ENCODE data around the gene TRIO.
A peak's percentile ranks its signal among the peaks of the same experiment; 100 is the strongest.

TRIO gene

DNA sequence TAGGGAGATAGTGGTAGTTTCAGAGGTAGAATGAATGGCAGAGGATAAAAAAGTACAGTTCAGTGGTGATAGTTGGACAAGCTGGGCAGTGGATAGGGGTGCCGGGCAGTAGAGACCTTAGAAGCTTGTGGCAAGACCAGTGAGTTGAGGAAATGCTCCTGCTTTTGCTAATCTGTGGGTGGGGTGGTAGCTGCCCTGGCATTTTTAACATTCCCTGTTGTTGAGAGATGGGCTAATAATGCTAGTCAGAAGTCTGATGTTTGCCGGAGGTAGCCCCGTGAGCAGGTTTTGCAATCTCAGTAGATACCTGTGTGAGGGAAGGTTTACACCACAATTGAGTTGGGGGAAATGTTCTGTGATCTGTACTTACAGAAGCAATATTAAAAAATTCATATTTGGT lies 91.1 kb downstream of the TRIO start:
- no peak overlapping the region for H4K8ac ChIP-seq (ENCODE audit: low read depth, low read length)
- peaks cover 74% of the 10 kb centered on the region for H3K79me2 ChIP-seq (ENCODE audit: control insufficient read depth, insufficient read depth, low read length)
- H3K18ac ChIP-seq (ENCODE audit: low read length): no peak overlapping the region
- H2AK5ac ChIP-seq (ENCODE audit: low read length): no peak overlapping the region
- no CpG with 5 or more reads among the region's 3 CpGs for WGBS (ENCODE audit: extremely low coverage, insufficient coverage, low lambda C conversion rate)
- H3K4me3 ChIP-seq (ENCODE audit: low read length): no peak overlapping the region
- H3K36me3 ChIP-seq (ENCODE audit: control insufficient read depth, insufficient read depth, low read length): no peaks in the 10 kb centered on the region
- no peak overlapping the region for H3K4ac ChIP-seq (ENCODE audit: low read depth, low read length)
- H4K5ac ChIP-seq (ENCODE audit: low read length): no peak overlapping the region
- H3K27ac ChIP-seq (ENCODE audit: low read depth, low read length): peak overlapping the region; percentile 0
- H3K23ac ChIP-seq (ENCODE audit: low read length): no peak overlapping the region
- peak; percentile 81 for DNase-seq
- no peak overlapping the region for H3K4me2 ChIP-seq (ENCODE audit: low read length)
- H2BK120ac ChIP-seq (ENCODE audit: low read depth, low read length): no peak overlapping the region
- peaks cover 20% of the 10 kb centered on the region for H3K79me1 ChIP-seq (ENCODE audit: low read length)
- H3K4me1 ChIP-seq (ENCODE audit: control insufficient read depth, low read depth, low read length): peaks cover 20% of the 10 kb centered on the region
- H3K9ac ChIP-seq (ENCODE audit: low read length): no peak overlapping the region
- no peaks in the 10 kb centered on the region for H3K27me3 ChIP-seq (ENCODE audit: insufficient read depth, low read length, poor library complexity)
- H2BK5ac ChIP-seq (ENCODE audit: low read length): no peak overlapping the region
- H2BK15ac ChIP-seq (replicated peaks; ENCODE audit: low read depth): no peak overlapping the region
- H3K56ac ChIP-seq (ENCODE audit: low read length): no peak overlapping the region

- Histone ChIP-seq H2BK120ac (ENCODE audit: low read depth, low read length) (no peak overlapping the region), H3K4me1 (ENCODE audit: control insufficient read depth, low read depth, low read length) (peaks cover 14% of the 10 kb centered on the region), H3K27ac (ENCODE audit: low read depth, low read length) (no peak overlapping the region), H2AK5ac (ENCODE audit: low read length) (no peak overlapping the region), H3K4me3 (ENCODE audit: low read length) (no peak overlapping the region), H2BK5ac (ENCODE audit: low read length) (no peak overlapping the region), H3K56ac (ENCODE audit: low read length) (no peak overlapping the region), H3K4me2 (ENCODE audit: low read length) (no peak overlapping the region), H3K79me1 (ENCODE audit: low read length) (peaks cover 23% of the 10 kb centered on the region), H3K18ac (ENCODE audit: low read length) (no peak overlapping the region), H2BK15ac (replicated peaks; ENCODE audit: low read depth) (no peak overlapping the region), H3K79me2 (ENCODE audit: control insufficient read depth, insufficient read depth, low read length) (peaks cover 72% of the 10 kb centered on the region), H3K23ac (ENCODE audit: low read length) (no peak overlapping the region), H3K27me3 (ENCODE audit: insufficient read depth, low read length, poor library complexity) (no peaks in the 10 kb centered on the region), H4K5ac (ENCODE audit: low read length) (no peak overlapping the region), H3K36me3 (ENCODE audit: control insufficient read depth, insufficient read depth, low read length) (no peaks in the 10 kb centered on the region), H4K8ac (ENCODE audit: low read depth, low read length) (no peak overlapping the region), H3K4ac (ENCODE audit: low read depth, low read length) (no peak overlapping the region), H3K9ac (ENCODE audit: low read length) (no peak overlapping the region)
- DNase-seq: no peak
- no CpG with 5 or more reads among the region's 4 CpGs for WGBS (ENCODE audit: extremely low coverage, insufficient coverage, low lambda C conversion rate)
These were observed 92.7 kb downstream of the TRIO start for GRCh38 chr5:14235872-14236271.

DNA sequence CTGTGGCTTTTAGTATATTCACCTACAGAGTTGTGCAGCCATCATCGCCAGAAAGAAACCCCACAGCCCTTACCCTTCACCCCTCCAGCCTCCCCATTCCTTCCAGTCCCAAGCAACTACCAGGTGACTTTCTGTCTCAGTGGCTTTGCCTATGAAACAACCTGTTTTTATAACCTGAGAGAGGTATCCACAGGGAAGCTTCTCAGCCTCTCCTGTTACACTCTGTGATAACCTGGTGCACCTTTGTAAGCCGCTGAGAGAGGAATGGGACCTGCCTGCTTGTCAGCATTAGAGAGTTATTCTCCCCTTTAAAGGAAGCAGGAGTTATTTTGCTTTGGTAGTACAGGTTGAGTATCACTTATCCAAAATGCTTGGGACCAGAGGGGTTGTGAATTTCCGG lies 93.6 kb downstream of the TRIO start:
- no peak overlapping the region for H2BK120ac ChIP-seq (ENCODE audit: low read depth, low read length)
- no CpG with 5 or more reads among the region's 3 CpGs for WGBS (ENCODE audit: extremely low coverage, insufficient coverage, low lambda C conversion rate)
- no peak overlapping the region for H2BK15ac ChIP-seq (replicated peaks; ENCODE audit: low read depth)
- peak; percentile 72 for DNase-seq
- peaks cover 69% of the 10 kb centered on the region for H3K79me2 ChIP-seq (ENCODE audit: control insufficient read depth, insufficient read depth, low read length)
- H3K79me1 ChIP-seq (ENCODE audit: low read length): peaks cover 24% of the 10 kb centered on the region
- no peak overlapping the region for H3K27ac ChIP-seq (ENCODE audit: low read depth, low read length)
- no peak overlapping the region for H2AK5ac ChIP-seq (ENCODE audit: low read length)
- H4K5ac ChIP-seq (ENCODE audit: low read length): no peak overlapping the region
- no peak overlapping the region for H3K4ac ChIP-seq (ENCODE audit: low read depth, low read length)
- no peak overlapping the region for H2BK5ac ChIP-seq (ENCODE audit: low read length)
- H3K9ac ChIP-seq (ENCODE audit: low read length): no peak overlapping the region
- H3K27me3 ChIP-seq (ENCODE audit: insufficient read depth, low read length, poor library complexity): no peaks in the 10 kb centered on the region
- H3K18ac ChIP-seq (ENCODE audit: low read length): peak overlapping the region; percentile 41
- H4K8ac ChIP-seq (ENCODE audit: low read depth, low read length): no peak overlapping the region
- no peaks in the 10 kb centered on the region for H3K36me3 ChIP-seq (ENCODE audit: control insufficient read depth, insufficient read depth, low read length)
- no peak overlapping the region for H3K4me3 ChIP-seq (ENCODE audit: low read length)
- no peak overlapping the region for H3K56ac ChIP-seq (ENCODE audit: low read length)
- H3K23ac ChIP-seq (ENCODE audit: low read length): no peak overlapping the region
- H3K4me1 ChIP-seq (ENCODE audit: control insufficient read depth, low read depth, low read length): peaks cover 12% of the 10 kb centered on the region
- H3K4me2 ChIP-seq (ENCODE audit: low read length): no peak overlapping the region

GRCh38 chr5:14237317-14238086 lies 94.4 kb downstream of the TRIO start:
- H4K5ac ChIP-seq (ENCODE audit: low read length): no peak overlapping the region
- no peak overlapping the region for H3K4ac ChIP-seq (ENCODE audit: low read depth, low read length)
- peaks cover 67% of the 10 kb centered on the region for H3K79me2 ChIP-seq (ENCODE audit: control insufficient read depth, insufficient read depth, low read length)
- no peak overlapping the region for H3K4me2 ChIP-seq (ENCODE audit: low read length)
- no peak for DNase-seq
- no CpG with 5 or more reads among the region's 12 CpGs for WGBS (ENCODE audit: extremely low coverage, insufficient coverage, low lambda C conversion rate)
- no peak overlapping the region for H2BK15ac ChIP-seq (replicated peaks; ENCODE audit: low read depth)
- no peak overlapping the region for H2BK120ac ChIP-seq (ENCODE audit: low read depth, low read length)
- H4K8ac ChIP-seq (ENCODE audit: low read depth, low read length): no peak overlapping the region
- H3K9ac ChIP-seq (ENCODE audit: low read length): peak overlapping the region; percentile 11
- H3K27me3 ChIP-seq (ENCODE audit: insufficient read depth, low read length, poor library complexity): no peaks in the 10 kb centered on the region
- H3K56ac ChIP-seq (ENCODE audit: low read length): peak overlapping the region; percentile 30
- H3K36me3 ChIP-seq (ENCODE audit: control insufficient read depth, insufficient read depth, low read length): no peaks in the 10 kb centered on the region
- peaks cover 12% of the 10 kb centered on the region for H3K4me1 ChIP-seq (ENCODE audit: control insufficient read depth, low read depth, low read length)
- peak overlapping the region; percentile 79 for H2AK5ac ChIP-seq (ENCODE audit: low read length)
- H3K23ac ChIP-seq (ENCODE audit: low read length): no peak overlapping the region
- H2BK5ac ChIP-seq (ENCODE audit: low read length): no peak overlapping the region
- peaks cover 25% of the 10 kb centered on the region for H3K79me1 ChIP-seq (ENCODE audit: low read length)
- no peak overlapping the region for H3K27ac ChIP-seq (ENCODE audit: low read depth, low read length)
- no peak overlapping the region for H3K4me3 ChIP-seq (ENCODE audit: low read length)
- no peak overlapping the region for H3K18ac ChIP-seq (ENCODE audit: low read length)

DNA sequence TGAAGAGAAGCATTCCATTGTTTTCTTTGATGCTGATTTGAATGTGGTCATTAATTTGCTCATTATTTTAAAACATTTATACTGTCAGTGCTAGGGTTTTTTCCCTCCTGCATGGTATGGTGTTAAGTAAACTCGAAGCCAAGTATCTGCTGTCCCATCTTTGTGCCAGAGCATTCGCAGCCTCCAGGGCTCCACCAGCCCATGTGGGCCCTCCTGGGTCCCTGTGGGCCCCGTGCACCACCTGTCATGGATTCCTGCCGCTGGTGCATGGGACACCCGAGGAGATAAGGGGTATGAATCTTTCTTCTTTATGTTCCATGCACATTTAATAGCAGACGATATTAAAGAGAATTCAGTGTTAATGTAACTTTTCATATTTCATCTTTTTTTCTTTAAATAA lies 95.1 kb downstream of the TRIO start:
- no peak overlapping the region for H4K5ac ChIP-seq (ENCODE audit: low read length)
- no peak overlapping the region for H4K8ac ChIP-seq (ENCODE audit: low read depth, low read length)
- H2BK120ac ChIP-seq (ENCODE audit: low read depth, low read length): peak overlapping the region; percentile 45
- H2AK5ac ChIP-seq (ENCODE audit: low read length): no peak overlapping the region
- WGBS (ENCODE audit: extremely low coverage, insufficient coverage, low lambda C conversion rate): no CpG with 5 or more reads among the region's 6 CpGs
- H3K4me2 ChIP-seq (ENCODE audit: low read length): no peak overlapping the region
- H3K9ac ChIP-seq (ENCODE audit: low read length): no peak overlapping the region
- H3K4me3 ChIP-seq (ENCODE audit: low read length): no peak overlapping the region
- no peak overlapping the region for H3K23ac ChIP-seq (ENCODE audit: low read length)
- no peak overlapping the region for H2BK15ac ChIP-seq (replicated peaks; ENCODE audit: low read depth)
- no peak overlapping the region for H3K56ac ChIP-seq (ENCODE audit: low read length)
- no peak for DNase-seq
- no peaks in the 10 kb centered on the region for H3K36me3 ChIP-seq (ENCODE audit: control insufficient read depth, insufficient read depth, low read length)
- no peak overlapping the region for H3K4ac ChIP-seq (ENCODE audit: low read depth, low read length)
- H3K4me1 ChIP-seq (ENCODE audit: control insufficient read depth, low read depth, low read length): peaks cover 14% of the 10 kb centered on the region
- peaks cover 25% of the 10 kb centered on the region for H3K79me1 ChIP-seq (ENCODE audit: low read length)
- no peak overlapping the region for H3K27ac ChIP-seq (ENCODE audit: low read depth, low read length)
- H2BK5ac ChIP-seq (ENCODE audit: low read length): no peak overlapping the region
- H3K27me3 ChIP-seq (ENCODE audit: insufficient read depth, low read length, poor library complexity): no peaks in the 10 kb centered on the region
- H3K79me2 ChIP-seq (ENCODE audit: control insufficient read depth, insufficient read depth, low read length): peaks cover 67% of the 10 kb centered on the region
- no peak overlapping the region for H3K18ac ChIP-seq (ENCODE audit: low read length)

DNA sequence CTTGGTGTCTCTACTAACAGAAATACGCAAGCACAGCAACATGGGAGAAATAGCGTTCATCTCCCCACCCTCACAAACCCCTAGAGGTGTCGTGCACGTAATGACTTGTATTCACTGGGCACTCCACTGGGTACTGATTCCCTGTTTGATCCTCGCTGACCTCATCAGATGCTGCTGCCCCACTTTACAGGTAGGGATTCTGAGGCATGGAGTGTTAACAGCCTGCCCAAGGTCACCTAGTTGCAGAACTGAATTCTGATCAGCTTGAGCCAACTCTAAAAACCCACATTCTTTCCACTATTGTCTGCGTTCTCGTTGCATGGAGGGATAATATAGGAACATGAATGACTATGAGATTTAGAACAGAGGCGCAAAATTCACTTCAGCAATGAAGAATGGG lies 96.3 kb downstream of the TRIO start:
- no peak overlapping the region for H2BK120ac ChIP-seq (ENCODE audit: low read depth, low read length)
- peaks cover 27% of the 10 kb centered on the region for H3K79me1 ChIP-seq (ENCODE audit: low read length)
- H3K23ac ChIP-seq (ENCODE audit: low read length): no peak overlapping the region
- no peak overlapping the region for H3K18ac ChIP-seq (ENCODE audit: low read length)
- no peak for DNase-seq
- no peak overlapping the region for H2BK5ac ChIP-seq (ENCODE audit: low read length)
- no peaks in the 10 kb centered on the region for H3K36me3 ChIP-seq (ENCODE audit: control insufficient read depth, insufficient read depth, low read length)
- no peak overlapping the region for H3K27ac ChIP-seq (ENCODE audit: low read depth, low read length)
- H4K5ac ChIP-seq (ENCODE audit: low read length): no peak overlapping the region
- no CpG with 5 or more reads among the region's 8 CpGs for WGBS (ENCODE audit: extremely low coverage, insufficient coverage, low lambda C conversion rate)
- H3K4me2 ChIP-seq (ENCODE audit: low read length): no peak overlapping the region
- H3K27me3 ChIP-seq (ENCODE audit: insufficient read depth, low read length, poor library complexity): no peaks in the 10 kb centered on the region
- no peak overlapping the region for H3K56ac ChIP-seq (ENCODE audit: low read length)
- H3K4ac ChIP-seq (ENCODE audit: low read depth, low read length): no peak overlapping the region
- H3K9ac ChIP-seq (ENCODE audit: low read length): no peak overlapping the region
- H4K8ac ChIP-seq (ENCODE audit: low read depth, low read length): no peak overlapping the region
- H3K79me2 ChIP-seq (ENCODE audit: control insufficient read depth, insufficient read depth, low read length): peaks cover 64% of the 10 kb centered on the region
- no peak overlapping the region for H2AK5ac ChIP-seq (ENCODE audit: low read length)
- peaks cover 16% of the 10 kb centered on the region for H3K4me1 ChIP-seq (ENCODE audit: control insufficient read depth, low read depth, low read length)
- no peak overlapping the region for H2BK15ac ChIP-seq (replicated peaks; ENCODE audit: low read depth)
- no peak overlapping the region for H3K4me3 ChIP-seq (ENCODE audit: low read length)
